ENCODE results near the gene ODF4. TPM values are rescaled to one million over a fixed set of nuclear protein-coding genes. Genes with fewer than 3 reads are reported as not detected.

ODF4 gene
- total and polyA plus RNA-seq, 2 of the 13 experiments (the other 11 are each of a cell fraction or from before 2014, with no cell fraction given): not detected

- TF ChIP-seq ARID2 (CRISPR knock-in tag; IDR thresholded peaks at IDR 0.05; ENCODE audit: borderline replicate concordance) (peak; percentile 66; the same call in 1 of the 2 replicates), XRCC5 (optimal IDR thresholded peaks at IDR 0.05; ENCODE audit: low read length) (peak; percentile 62), ZNF891 (CRISPR knock-in tag; IDR thresholded peaks at IDR 0.05) (0 out of 2 replicates have a peak, but pooled peaks have one; percentile 43), ISL2 (CRISPR knock-in tag; IDR thresholded peaks at IDR 0.05) (peak; percentile 66), MTA1 (CRISPR knock-in tag; IDR thresholded peaks at IDR 0.05; ENCODE audit: borderline replicate concordance) (peak; percentile 52; the same call in 1 of the 2 replicates), BRCA1 (CRISPR knock-in tag; IDR thresholded peaks at IDR 0.05) (0 out of 2 replicates have a peak, but pooled peaks have one; percentile 73), MAFG (CRISPR knock-in tag; IDR thresholded peaks at IDR 0.05) (no peak), HINFP (CRISPR knock-in tag; IDR thresholded peaks at IDR 0.05; ENCODE audit: low read depth) (no peak; the same call in 1 of the 2 replicates), ARID3A (IDR thresholded peaks at IDR 0.05; ENCODE audit: low read depth, low read length) (no peak), MTA3 (CRISPR knock-in tag; IDR thresholded peaks at IDR 0.05) (no peak), GTF2F1 (IDR thresholded peaks at IDR 0.05; ENCODE audit: low read length) (no peak), TAF1 (CRISPR knock-in tag; IDR thresholded peaks at IDR 0.05) (peak; percentile 83; the same call in 1 of the 2 replicates), FOSL1 (CRISPR knock-in tag; IDR thresholded peaks at IDR 0.05; ENCODE audit: borderline replicate concordance) (no peak), ZNF484 (CRISPR knock-in tag; IDR thresholded peaks at IDR 0.05; ENCODE audit: borderline replicate concordance, low read depth) (no peak), SALL1 (CRISPR knock-in tag; IDR thresholded peaks at IDR 0.05) (peak; percentile 81), ZBTB34 (CRISPR knock-in tag; IDR thresholded peaks at IDR 0.05) (0 out of 2 replicates have a peak, but pooled peaks have one; percentile 44), REPIN1 (CRISPR knock-in tag; IDR thresholded peaks at IDR 0.05; ENCODE audit: borderline replicate concordance, low read depth) (peak; percentile 88; the same call in 1 of the 2 replicates), ZSCAN25 (CRISPR knock-in tag; IDR thresholded peaks at IDR 0.05) (0 out of 2 replicates have a peak, but pooled peaks have one; percentile 47), ZBTB39 (CRISPR knock-in tag; IDR thresholded peaks at IDR 0.05) (0 out of 2 replicates have a peak, but pooled peaks have one; percentile 70), TRIM24 (CRISPR knock-in tag; IDR thresholded peaks at IDR 0.05) (no peak), ZFP82 (CRISPR knock-in tag; IDR thresholded peaks at IDR 0.05; ENCODE audit: borderline replicate concordance) (no peak), ZNF75D (CRISPR knock-in tag; IDR thresholded peaks at IDR 0.05; ENCODE audit: borderline replicate concordance) (no peak), SP5 (CRISPR knock-in tag; IDR thresholded peaks at IDR 0.05; ENCODE audit: borderline replicate concordance, low read depth) (peak; percentile 65; the same call in 1 of the 2 replicates)
Measured at GRCh38 chr17:8376271-8377067, 36.8 kb downstream of the ODF4 start, which contains the start of gene KRABD2 (continued).
